HL-60/S4 treated with phorbol 12-myristate 13-acetate at 8.2 ng/mL for 4 days and 3 days (cell line): Measurements from ENCODE around the gene FMO2.

ENCODE experiments used
- in situ Hi-C: fragments of 300-500 bp; cut with MboI; formaldehyde crosslinking; loops from 2 replicates; pipeline ENCODE4 v1.15.0; 2022; ENCODE audit warnings: low sequenced_read_pairs

FMO2 gene

DNA sequence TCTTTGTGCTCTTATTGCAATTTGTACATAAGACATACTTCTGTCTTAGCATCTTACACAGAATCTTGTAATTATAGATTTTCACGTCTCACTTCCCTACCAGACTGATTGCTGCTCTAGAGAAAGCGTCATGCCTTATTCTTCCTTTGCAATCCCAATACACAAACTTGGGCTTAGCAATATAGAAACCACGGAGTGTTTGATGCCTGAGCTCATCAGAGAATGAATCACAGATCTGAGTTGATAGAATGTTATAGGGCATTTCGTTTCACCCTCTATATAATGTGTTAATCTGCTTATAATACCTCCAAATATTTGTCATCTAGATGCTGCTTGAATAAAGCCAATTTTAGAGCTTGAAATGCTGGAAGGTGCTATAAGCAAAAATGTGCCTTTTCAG, 69.8 kb downstream of the FMO2 start:
- in situ Hi-C loops: no loop called here

- in situ Hi-C loops: no loop called here
Observed at GRCh38 chr1:171256940-171257606, 72.0 kb downstream of the FMO2 start.

GRCh38 chr1:171257607-171258076, 72.5 kb downstream of the FMO2 start:
- in situ Hi-C loops: no loop called here

- in situ Hi-C loops: no loop called here
Observed at GRCh38 chr1:171258429-171258828, 73.3 kb downstream of the FMO2 start.

DNA sequence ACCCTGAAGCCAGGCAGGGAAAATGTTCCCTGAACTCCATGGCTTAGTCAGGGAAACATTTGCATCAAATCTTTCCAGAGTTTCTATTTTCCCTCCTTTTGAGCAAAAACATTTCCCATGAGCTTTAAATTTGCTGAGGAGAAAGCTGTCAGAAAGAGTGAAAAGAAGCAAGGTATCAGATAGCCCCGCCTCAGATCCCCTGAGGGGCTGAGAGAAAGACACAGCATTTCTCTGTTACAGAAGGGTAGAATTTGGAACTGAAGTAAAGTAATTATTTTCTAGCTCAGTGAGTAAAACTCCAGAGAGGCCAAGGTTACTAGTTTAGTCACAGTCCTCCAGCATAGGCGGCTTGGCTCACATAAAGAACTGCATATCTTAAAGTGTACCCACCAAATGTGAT, 73.8 kb downstream of the FMO2 start:
- in situ Hi-C loops: no loop called here
